ENCODE measurements around the gene TSGA10.

DNA sequence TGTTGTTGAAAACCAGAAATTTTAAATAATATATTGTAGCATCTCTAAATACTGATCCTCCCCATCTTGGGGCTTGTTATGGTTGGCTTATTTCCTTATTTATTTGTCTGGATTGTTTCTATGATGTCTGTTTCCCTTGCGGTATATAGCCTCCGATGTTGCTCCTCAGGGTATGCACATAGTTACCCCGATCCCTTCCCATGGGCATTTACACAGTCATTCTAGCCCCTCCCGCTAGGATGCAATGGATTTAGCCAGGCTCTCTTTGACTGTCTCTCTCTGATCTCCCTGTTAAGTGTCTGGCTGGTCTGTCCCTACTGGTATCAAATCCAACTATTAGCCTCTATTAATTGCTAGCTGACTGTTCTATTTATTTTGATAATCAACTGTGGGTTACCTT, 126.9 kb downstream of the TSGA10 start:
- TF ChIP-seq, protein P1, sequence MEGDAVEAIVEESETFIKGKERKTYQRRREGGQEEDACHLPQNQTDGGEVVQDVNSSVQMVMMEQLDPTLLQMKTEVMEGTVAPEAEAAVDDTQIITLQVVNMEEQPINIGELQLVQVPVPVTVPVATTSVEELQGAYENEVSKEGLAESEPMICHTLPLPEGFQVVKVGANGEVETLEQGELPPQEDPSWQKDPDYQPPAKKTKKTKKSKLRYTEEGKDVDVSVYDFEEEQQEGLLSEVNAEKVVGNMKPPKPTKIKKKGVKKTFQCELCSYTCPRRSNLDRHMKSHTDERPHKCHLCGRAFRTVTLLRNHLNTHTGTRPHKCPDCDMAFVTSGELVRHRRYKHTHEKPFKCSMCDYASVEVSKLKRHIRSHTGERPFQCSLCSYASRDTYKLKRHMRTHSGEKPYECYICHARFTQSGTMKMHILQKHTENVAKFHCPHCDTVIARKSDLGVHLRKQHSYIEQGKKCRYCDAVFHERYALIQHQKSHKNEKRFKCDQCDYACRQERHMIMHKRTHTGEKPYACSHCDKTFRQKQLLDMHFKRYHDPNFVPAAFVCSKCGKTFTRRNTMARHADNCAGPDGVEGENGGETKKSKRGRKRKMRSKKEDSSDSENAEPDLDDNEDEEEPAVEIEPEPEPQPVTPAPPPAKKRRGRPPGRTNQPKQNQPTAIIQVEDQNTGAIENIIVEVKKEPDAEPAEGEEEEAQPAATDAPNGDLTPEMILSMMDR (IDR thresholded peaks at IDR 0.05), result no peak
- TF ChIP-seq POLR2A (IDR thresholded peaks at IDR 0.05), result no peak

Measured in body of pancreas (tissue), 4 donors.